COLO829 (cell line): ENCODE measurements around the gene HMGB1.
"Not testable (repeated sequence)": the region's sequence is repeated elsewhere in the genome, so short reads cannot be mapped to it uniquely, and the experiment has no call there.

Experiments
- DNase-seq: peaks from one replicate; pipeline ENCODE4 v3.0.0; 2012; ENCODE audit warnings: low spot score

HMGB1 gene

GRCh38 chr13:30466358-30466714 is 600 bp upstream of the HMGB1 start:
- no peak for DNase-seq

GRCh38 chr13:30465343-30465592 is 468 bp downstream of the HMGB1 start:
- no peak for DNase-seq

- DNase-seq = peak; percentile 31
These were observed 1.0 kb downstream of the HMGB1 start for GRCh38 chr13:30464496-30465342.

- no peak for DNase-seq
These were observed 1.8 kb downstream of the HMGB1 start for GRCh38 chr13:30463787-30464495.

GRCh38 chr13:30461279-30462066 is 4.3 kb downstream of the HMGB1 start:
- not testable (repeated sequence) for DNase-seq

- no peak for DNase-seq
These were observed 8.3 kb downstream of the HMGB1 start for GRCh38 chr13:30457306-30457891.

- DNase-seq = no peak
These were observed 9.4 kb downstream of the HMGB1 start for GRCh38 chr13:30456290-30456689.

- DNase-seq = no peak
These were observed 10.7 kb downstream of the HMGB1 start for GRCh38 chr13:30454991-30455390.

GRCh38 chr13:30453727-30454126 is 12.0 kb downstream of the HMGB1 start:
- no peak for DNase-seq

GRCh38 chr13:30451476-30451875 is 14.3 kb downstream of the HMGB1 start:
- not testable (repeated sequence) for DNase-seq

GRCh38 chr13:30450066-30450465 is 15.7 kb downstream of the HMGB1 start:
- DNase-seq = no peak

GRCh38 chr13:30448441-30448840 is 17.3 kb downstream of the HMGB1 start:
- no peak for DNase-seq

GRCh38 chr13:30446126-30446500 is 19.6 kb downstream of the HMGB1 start:
- no peak for DNase-seq

GRCh38 chr13:30443957-30444404 is 21.8 kb downstream of the HMGB1 start:
- no peak for DNase-seq

- DNase-seq = not testable (repeated sequence)
These were observed 22.2 kb downstream of the HMGB1 start for GRCh38 chr13:30443491-30443890.

GRCh38 chr13:30442926-30443325 is 22.8 kb downstream of the HMGB1 start:
- DNase-seq = no peak

GRCh38 chr13:30440910-30441703 is 24.6 kb downstream of the HMGB1 start:
- no peak for DNase-seq

- DNase-seq = no peak
These were observed 27.4 kb downstream of the HMGB1 start for GRCh38 chr13:30438286-30438685.

GRCh38 chr13:30437177-30437576 is 28.6 kb downstream of the HMGB1 start:
- DNase-seq = no peak

- DNase-seq = no peak
These were observed 29.8 kb downstream of the HMGB1 start for GRCh38 chr13:30435911-30436451.

- DNase-seq = no peak
These were observed 34.3 kb downstream of the HMGB1 start for GRCh38 chr13:30431269-30431940.
